Heart left ventricle (tissue), 13 donors: ENCODE data around the gene PRRT1B.

Experiments used
- CTCF ChIP-seq, 12 donors: fragments of 200-600 bp; sonication (generic) in 4 of 12; IDR thresholded peaks; one replicate each; pipeline versions ENCODE4 v1.5.0 to v1.8.0; 2018 to 2022; ENCODE audit warnings: antibody characterized with exemption in 12 of 12, mild to moderate bottlenecking in 5 of 12
- POLR2A ChIP-seq, 2 donors: fragments of 450-650 bp; IDR thresholded peaks; one replicate each; pipeline ENCODE4 v1.6.1; 2017; ENCODE audit warnings: antibody characterized with exemption in 2 of 2, mild to moderate bottlenecking in 2 of 2, moderate library complexity in 2 of 2
- donor health status: ischemic (EF 13 %, LVEDD 7.1; RV severe dilation, severe dysfunction).
- donor health status: DM: no; HTN: yes; CAD: no.
- donor health status: DM: no; HTN: no; CAD: no.
- donor health status: ischemic (EF 25% LVEDD 6.9; RV normal size, moderate dysfunction).
- donor health status: ischemic (EF 25% LVEDD 5.7; RV mildly dilated, moderate dysfunction).
- donor health status: ischemic (EF 35%, LVEDD 5.7; RV mildly dilated, moderate dysfunction).
- donor health status: nonischemic (EF 11% LVEDD 7.7; RV severe dilation, severe dysfunction).
- donor health status: DM: yes; HTN: yes; CAD: no.
- donor health status: PGD.
- donor health status: ischemic (EF 29% LVEDD 5.4; RV normal size, mild dysfunction).
- donor health status: nonischemic (EF 23%, LVEDD 6.1; RV moderate dilation, normal function).

- TF ChIP-seq POLR2A (IDR thresholded peaks at IDR 0.05), result no peak
- TF ChIP-seq CTCF (IDR thresholded peaks at IDR 0.05), result no peak
Observed at GRCh38 chr9:131583337-131583645, 38.0 kb downstream of the PRRT1B start.
